ENCODE measurements around the gene SPC24.

The SPC24 gene

DNA sequence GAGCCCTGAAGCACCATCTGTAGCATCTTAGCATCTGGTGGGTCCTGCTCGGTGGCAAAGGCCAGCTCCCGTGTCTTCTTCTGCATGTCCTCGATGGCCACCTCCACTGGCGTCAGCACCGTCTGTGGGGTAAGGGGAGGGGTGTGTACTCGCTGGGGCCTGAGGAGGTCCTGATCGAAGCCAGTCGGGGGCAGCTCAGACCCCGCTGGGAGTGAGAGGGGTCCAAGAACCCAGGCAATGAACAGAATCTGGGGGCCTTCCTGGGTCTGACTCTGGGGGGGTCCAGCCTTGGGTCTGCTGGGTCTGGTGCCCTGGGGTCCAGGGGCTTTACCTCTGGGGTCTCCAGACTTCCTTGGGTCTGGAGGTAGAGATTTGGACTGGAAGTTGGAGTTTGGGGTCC is 45.3 kb upstream of the SPC24 start:
- no peak for DNase-seq (ENCODE audit: low read depth)
- TF ChIP-seq, protein P1, sequence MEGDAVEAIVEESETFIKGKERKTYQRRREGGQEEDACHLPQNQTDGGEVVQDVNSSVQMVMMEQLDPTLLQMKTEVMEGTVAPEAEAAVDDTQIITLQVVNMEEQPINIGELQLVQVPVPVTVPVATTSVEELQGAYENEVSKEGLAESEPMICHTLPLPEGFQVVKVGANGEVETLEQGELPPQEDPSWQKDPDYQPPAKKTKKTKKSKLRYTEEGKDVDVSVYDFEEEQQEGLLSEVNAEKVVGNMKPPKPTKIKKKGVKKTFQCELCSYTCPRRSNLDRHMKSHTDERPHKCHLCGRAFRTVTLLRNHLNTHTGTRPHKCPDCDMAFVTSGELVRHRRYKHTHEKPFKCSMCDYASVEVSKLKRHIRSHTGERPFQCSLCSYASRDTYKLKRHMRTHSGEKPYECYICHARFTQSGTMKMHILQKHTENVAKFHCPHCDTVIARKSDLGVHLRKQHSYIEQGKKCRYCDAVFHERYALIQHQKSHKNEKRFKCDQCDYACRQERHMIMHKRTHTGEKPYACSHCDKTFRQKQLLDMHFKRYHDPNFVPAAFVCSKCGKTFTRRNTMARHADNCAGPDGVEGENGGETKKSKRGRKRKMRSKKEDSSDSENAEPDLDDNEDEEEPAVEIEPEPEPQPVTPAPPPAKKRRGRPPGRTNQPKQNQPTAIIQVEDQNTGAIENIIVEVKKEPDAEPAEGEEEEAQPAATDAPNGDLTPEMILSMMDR (IDR thresholded peaks at IDR 0.05; ENCODE audit: insufficient read depth, low read depth, low read length, missing control alignments) = no peak
- no peak overlapping the region for H3K4me3 ChIP-seq (ENCODE audit: low read length)

DNA sequence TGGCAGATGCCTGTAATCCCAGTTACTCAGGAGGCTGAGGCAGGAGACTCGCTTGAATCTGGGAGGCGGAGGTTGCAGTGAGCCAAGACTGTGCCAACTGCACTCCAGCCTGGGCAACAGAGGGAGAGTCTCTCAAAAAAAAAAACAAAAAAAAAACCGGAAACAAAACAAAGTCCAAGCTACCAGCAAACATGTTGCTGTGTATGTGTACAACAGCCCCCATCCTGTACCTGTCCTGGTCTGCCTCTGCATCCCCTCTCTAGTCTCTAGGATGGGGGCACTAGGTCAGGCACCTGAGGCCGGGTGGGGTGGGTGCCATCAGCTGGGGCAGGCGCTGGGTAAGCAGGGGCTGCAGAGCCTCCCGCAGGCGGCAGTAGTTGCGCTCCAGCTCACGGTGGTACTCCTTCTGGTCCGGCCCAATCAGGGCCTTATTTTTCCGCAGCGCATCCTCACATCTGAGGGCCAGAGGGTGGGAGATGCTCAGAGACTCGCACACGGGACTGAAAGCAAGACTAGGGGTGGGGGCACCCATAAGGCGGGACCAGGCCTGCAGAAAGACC is 44.5 kb upstream of the SPC24 start:
- no peak overlapping the region for H3K4me3 ChIP-seq (ENCODE audit: low read length)
- DNase-seq (ENCODE audit: low read depth) = no peak
- TF ChIP-seq, protein P1 (IDR thresholded peaks at IDR 0.05; ENCODE audit: insufficient read depth, low read depth, low read length, missing control alignments) = no peak

- no peak overlapping the region for H3K4me3 ChIP-seq (ENCODE audit: low read length)
These were observed 43.9 kb upstream of the SPC24 start for GRCh38 chr19:11199517-11199916.

GRCh38 chr19:11198769-11199424 is 43.3 kb upstream of the SPC24 start:
- TF ChIP-seq, protein P1 (IDR thresholded peaks at IDR 0.05; ENCODE audit: insufficient read depth, low read depth, low read length, missing control alignments) = no peak
- DNase-seq (ENCODE audit: low read depth) = no peak
- no peak overlapping the region for H3K4me3 ChIP-seq (ENCODE audit: low read length)

More at GRCh38 chr19:11199517-11199916, 43.9 kb upstream of the SPC24 start:
- TF ChIP-seq, protein P1 (IDR thresholded peaks at IDR 0.05; ENCODE audit: insufficient read depth, low read depth, low read length, missing control alignments) = no peak
- DNase-seq (ENCODE audit: low read depth) = no peak

GRCh38 chr19:11198175-11198534 is 42.6 kb upstream of the SPC24 start:
- TF ChIP-seq, protein P1 (IDR thresholded peaks at IDR 0.05; ENCODE audit: insufficient read depth, low read depth, low read length, missing control alignments) = no peak
- DNase-seq (ENCODE audit: low read depth) = no peak
- H3K4me3 ChIP-seq (ENCODE audit: low read length) = peak overlapping the region; percentile 11

DNA sequence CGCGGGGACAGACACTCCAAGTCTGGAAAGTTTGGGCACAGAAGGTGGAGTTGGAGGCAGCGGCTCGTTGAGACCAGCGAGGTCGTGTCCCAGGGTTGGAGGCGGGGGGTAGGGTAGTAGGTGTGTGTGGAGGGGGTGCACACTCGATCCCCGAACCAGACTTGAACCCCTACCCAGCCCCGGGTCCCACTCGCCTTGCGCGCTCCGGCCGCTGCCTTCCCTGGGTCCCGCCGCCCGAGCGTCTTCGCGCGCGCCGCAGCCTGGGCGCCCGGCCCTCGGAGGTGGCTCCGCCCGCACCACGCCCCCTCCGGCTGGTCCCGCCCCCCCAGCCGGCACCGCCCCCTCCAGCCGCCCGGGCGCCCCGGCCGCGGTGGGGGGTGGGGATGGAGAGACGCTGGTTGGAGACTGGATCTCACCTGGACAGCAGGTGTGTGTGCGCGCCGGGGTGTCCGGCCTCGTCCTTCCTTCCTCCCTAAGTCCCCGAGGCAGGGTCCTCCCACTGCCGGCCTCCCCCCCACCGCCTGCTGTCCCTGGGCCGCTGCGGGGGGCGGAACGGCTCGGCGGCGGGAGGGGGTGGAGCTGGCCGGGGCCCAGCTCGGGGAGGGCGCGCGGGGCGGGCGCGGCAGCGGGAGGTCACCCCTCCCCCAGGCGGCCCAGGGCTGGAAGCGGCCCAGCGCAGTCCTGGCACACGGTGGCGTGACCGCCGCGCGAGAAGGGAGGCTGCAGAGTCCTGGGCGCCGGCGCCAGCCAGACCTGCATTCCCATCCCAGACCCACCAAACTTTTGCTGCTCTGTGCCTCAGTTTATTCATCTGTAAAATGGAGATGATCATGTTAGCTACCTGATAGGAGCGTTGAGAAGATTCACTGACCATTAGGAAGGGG is 42.0 kb upstream of the SPC24 start, which contains the start of gene KANK2:
KANK2 (minus strand) TSS at position 255 of the 884 bp plus-strand sequence. CDS start 3,034 bp downstream, outside the sequence.
- DNase-seq (ENCODE audit: low read depth) = peak; percentile 77
- TF ChIP-seq, protein P1 (IDR thresholded peaks at IDR 0.05; ENCODE audit: insufficient read depth, low read depth, low read length, missing control alignments) = no peak
- H3K4me3 ChIP-seq (ENCODE audit: low read length) = peak within 1 kb of the TSS; percentile 66
